AG10803 (cell line): ENCODE data around the gene STEAP3.
A peak's percentile ranks its signal among the peaks of the same experiment; 100 is the strongest.

Experiments used
- DNase-seq: peaks from one replicate; pipeline ENCODE4 v3.0.0; 2010; ENCODE audit warnings: low read depth
- H3K4me3 ChIP-seq: 2 replicates; pipeline ENCODE4 v1.5.1; 2011; ENCODE audit warnings: mild to moderate bottlenecking, low read length, control low read depth
- CTCF ChIP-seq: conservative IDR thresholded peaks from 2 replicates; pipeline ENCODE4 v1.5.1; 2011; ENCODE audit warnings: mild to moderate bottlenecking, low read length, control low read depth, inconsistent platforms

STEAP3 gene

GRCh38 chr2:119206201-119206600, 17.4 kb upstream of the STEAP3 start:
- TF ChIP-seq CTCF = no peak
- no peak overlapping the region for H3K4me3 ChIP-seq
- DNase-seq = no peak

- no peak for TF ChIP-seq CTCF
- DNase-seq = no peak
- H3K4me3 ChIP-seq = no peak overlapping the region
These were observed 16.2 kb upstream of the STEAP3 start for GRCh38 chr2:119207447-119207846.

GRCh38 chr2:119208791-119209203, 14.8 kb upstream of the STEAP3 start:
- no peak for TF ChIP-seq CTCF
- no peak for DNase-seq
- no peak overlapping the region for H3K4me3 ChIP-seq

- no peak for TF ChIP-seq CTCF
- H3K4me3 ChIP-seq = no peak overlapping the region
- no peak for DNase-seq
These were observed 11.4 kb upstream of the STEAP3 start for GRCh38 chr2:119212139-119212800.

GRCh38 chr2:119214453-119215037, 9.1 kb upstream of the STEAP3 start:
- H3K4me3 ChIP-seq = no peak overlapping the region
- DNase-seq = no peak
- TF ChIP-seq CTCF = no peak

- no peak overlapping the region for H3K4me3 ChIP-seq
- TF ChIP-seq CTCF = no peak
- DNase-seq = no peak
These were observed 6.6 kb upstream of the STEAP3 start for GRCh38 chr2:119216994-119217393.

GRCh38 chr2:119218478-119219064, 5.1 kb upstream of the STEAP3 start:
- peak; percentile 70 for DNase-seq
- TF ChIP-seq CTCF = peak; percentile 75
- H3K4me3 ChIP-seq = no peak overlapping the region
